Suprapubic skin (tissue), 4 donors: ENCODE results near the gene SMC2.

Source experiments
- EP300 ChIP-seq: sonication (generic); formaldehyde crosslinking; IDR thresholded peaks from one replicate; pipeline ENCODE4 v1.6.1; 2017; ENCODE audit warnings: antibody characterized with exemption
- POLR2A ChIP-seq, 2 donors: fragments of 450-650 bp; IDR thresholded peaks; one replicate each; pipeline ENCODE4 v1.6.1; 2017; ENCODE audit warnings: antibody characterized with exemption in 2 of 2, mild to moderate bottlenecking in 2 of 2, moderate library complexity in 2 of 2
- POLR2AphosphoS5 ChIP-seq, 3 donors: sonication (generic); formaldehyde crosslinking; IDR thresholded peaks; one replicate each; pipeline ENCODE4 v1.6.1; 2017; ENCODE audit warnings: antibody characterized with exemption in 3 of 3
- TF ChIP-seq, protein P1 (sequence below), 2 donors: fragments of 200-600 bp in 1 of 2; fragments of 450-650 bp in 1 of 2; sonication (generic) in 1 of 2; IDR thresholded peaks; one replicate each; pipeline ENCODE4 v1.5.1; 2016 to 2019; ENCODE audit warnings: antibody characterized with exemption in 2 of 2, mild to moderate bottlenecking in 1 of 2, moderate library complexity in 1 of 2

DNA sequence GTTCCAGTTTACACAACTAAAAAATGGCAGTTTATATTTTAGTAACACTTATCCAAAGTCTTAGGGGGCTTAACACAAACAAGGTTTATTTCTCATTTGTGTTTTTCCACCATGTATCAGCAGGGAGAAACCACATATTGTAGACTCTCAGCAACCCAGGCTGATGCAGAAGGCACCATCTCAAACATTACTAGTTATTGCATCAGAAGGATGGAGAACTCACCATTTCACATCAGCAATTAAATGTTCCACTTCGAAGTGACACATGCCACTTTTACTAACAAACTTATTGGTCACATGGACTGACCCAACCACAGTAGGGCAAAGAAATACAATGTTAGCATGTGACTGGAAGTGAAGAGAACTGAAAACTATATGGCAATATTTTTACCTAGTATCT, 22.5 kb upstream of the SMC2 start:
- TF ChIP-seq POLR2A (IDR thresholded peaks at IDR 0.05) (no peak), EP300 (no peak), POLR2AphosphoS5 (IDR thresholded peaks at IDR 0.05) (no peak)
- TF ChIP-seq, protein P1, sequence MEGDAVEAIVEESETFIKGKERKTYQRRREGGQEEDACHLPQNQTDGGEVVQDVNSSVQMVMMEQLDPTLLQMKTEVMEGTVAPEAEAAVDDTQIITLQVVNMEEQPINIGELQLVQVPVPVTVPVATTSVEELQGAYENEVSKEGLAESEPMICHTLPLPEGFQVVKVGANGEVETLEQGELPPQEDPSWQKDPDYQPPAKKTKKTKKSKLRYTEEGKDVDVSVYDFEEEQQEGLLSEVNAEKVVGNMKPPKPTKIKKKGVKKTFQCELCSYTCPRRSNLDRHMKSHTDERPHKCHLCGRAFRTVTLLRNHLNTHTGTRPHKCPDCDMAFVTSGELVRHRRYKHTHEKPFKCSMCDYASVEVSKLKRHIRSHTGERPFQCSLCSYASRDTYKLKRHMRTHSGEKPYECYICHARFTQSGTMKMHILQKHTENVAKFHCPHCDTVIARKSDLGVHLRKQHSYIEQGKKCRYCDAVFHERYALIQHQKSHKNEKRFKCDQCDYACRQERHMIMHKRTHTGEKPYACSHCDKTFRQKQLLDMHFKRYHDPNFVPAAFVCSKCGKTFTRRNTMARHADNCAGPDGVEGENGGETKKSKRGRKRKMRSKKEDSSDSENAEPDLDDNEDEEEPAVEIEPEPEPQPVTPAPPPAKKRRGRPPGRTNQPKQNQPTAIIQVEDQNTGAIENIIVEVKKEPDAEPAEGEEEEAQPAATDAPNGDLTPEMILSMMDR (IDR thresholded peaks at IDR 0.05), result no peak
